Sigmoid colon (tissue), 7 donors: ENCODE results near the gene CHRDL1. TPM values are rescaled to one million over a fixed set of nuclear protein-coding genes. Genes with fewer than 3 reads are reported as not detected.

Experiments used
- DNase-seq: peaks from one replicate; pipeline ENCODE4 v3.0.0-alpha.2; 2019
- H3K27ac ChIP-seq, 4 donors: fragments of 200-600 bp; sonication (generic); one replicate each; pipeline ENCODE4 v1.5.1; 2016 to 2019; ENCODE audit warnings: mild to moderate bottlenecking in 1 of 4
- H3K27me3 ChIP-seq, 3 donors: fragments of 200-600 bp; sonication (generic); one replicate each; pipeline ENCODE4 v1.5.1; 2019; ENCODE audit warnings: mild to moderate bottlenecking in 1 of 3
- H3K36me3 ChIP-seq, 4 donors: fragments of 200-600 bp; sonication (generic); one replicate each; pipeline ENCODE4 v1.5.1; 2016 to 2019
- H3K4me1 ChIP-seq, 4 donors: fragments of 200-600 bp; sonication (generic); one replicate each; pipeline ENCODE4 v1.5.1; 2017 to 2019
- H3K4me3 ChIP-seq, 4 donors: fragments of 200-600 bp; sonication (generic); one replicate each; pipeline ENCODE4 v1.5.1; 2017 to 2019; ENCODE audit warnings: mild to moderate bottlenecking in 2 of 4, moderate library complexity in 1 of 4
- H3K9me3 ChIP-seq, 4 donors: fragments of 200-600 bp in 3 of 4; sonication (generic) in 3 of 4; one replicate each; pipeline versions ENCODE4 v1.5.1 to v1.6.1; 2013 to 2019
- CTCF ChIP-seq, 4 experiments: fragments of 450-650 bp in 3 of 4; fragments of 200-600 bp in 1 of 4; IDR thresholded peaks; one replicate each; pipeline ENCODE4 v1.5.1; 2016 to 2019; ENCODE audit warnings: antibody characterized with exemption in 4 of 4, mild to moderate bottlenecking in 3 of 4, moderate library complexity in 2 of 4
- EP300 ChIP-seq, 4 donors: sonication (generic); formaldehyde crosslinking; IDR thresholded peaks; one replicate each; pipeline ENCODE4 v1.6.1; 2017; ENCODE audit warnings: antibody characterized with exemption in 4 of 4
- POLR2A ChIP-seq, 2 donors: fragments of 450-650 bp; IDR thresholded peaks; one replicate each; pipeline ENCODE4 v1.6.1; 2016; ENCODE audit warnings: antibody characterized with exemption in 2 of 2, mild to moderate bottlenecking in 2 of 2, moderate library complexity in 2 of 2
- POLR2AphosphoS5 ChIP-seq, 4 donors: sonication (generic); formaldehyde crosslinking; IDR thresholded peaks; one replicate each; pipeline ENCODE4 v1.6.1; 2017; ENCODE audit warnings: antibody characterized with exemption in 4 of 4
- WGBS, 2 donors: extraction: QIAGEN DNeasy Blood & Tissue Kit; methylation state at CpG; one replicate each; pipeline ENCODE4 v1.1.7; 2013; 5-methylcytosine and 5-hydroxymethylcytosine counted together
- intact Hi-C: fragments of 100-400 bp; cut with DNase I; formaldehyde crosslinking; loops from one replicate; pipeline ENCODE4 v1.15.1; 2023
- polyA plus RNA-seq, 3 donors: library from polyadenylated mRNA; stranded (reverse); fragments of 200-250 nt; gene quantifications; one replicate each; pipeline ENCODE4 v1.2.3, GENCODE V29; 2013
- total RNA-seq, 4 donors: library from RNA; depleted of rRNA; stranded (reverse); fragments of >200 nt; gene quantifications; one replicate each; pipeline ENCODE4 v1.1.0, GENCODE V29; 2016
- donor health status: healthy with polysubstance abuse.
- donor health status: Bipolar disorder and iron deficiency.
- donor health status: healthy.

CHRDL1 gene
- total and polyA plus RNA-seq, 7 donors: 3.9 to 365 (median 113) TPM

DNA sequence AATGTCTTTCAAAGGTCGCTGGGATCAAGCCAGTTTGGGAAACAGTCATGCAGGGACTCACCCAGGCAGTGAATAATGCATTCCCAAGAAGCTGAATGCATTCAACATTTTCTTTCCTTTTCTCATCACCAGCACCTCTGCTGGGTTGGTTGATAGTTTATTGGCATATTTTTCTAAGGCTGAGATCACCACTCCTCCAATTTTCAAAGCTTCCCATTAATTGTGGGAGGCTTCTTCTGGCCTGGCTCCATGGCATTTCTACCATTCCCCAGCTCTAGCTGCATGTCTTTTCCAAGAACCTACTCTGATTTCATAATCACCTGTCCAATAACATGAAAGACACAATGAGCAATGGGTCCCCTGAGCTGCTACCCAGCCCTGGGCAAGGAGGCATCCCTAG is 35.8 kb downstream of the CHRDL1 start:
- no peaks in the 10 kb centered on the region for H3K9me3 ChIP-seq
- H3K27me3 ChIP-seq: no peaks in the 10 kb centered on the region
- WGBS, 2 donors: 48 to 83% methylated on average over 1 of the region's 1 CpG
- TF ChIP-seq POLR2A (IDR thresholded peaks at IDR 0.05): no peak
- TF ChIP-seq POLR2AphosphoS5 (IDR thresholded peaks at IDR 0.05): no peak
- TF ChIP-seq EP300 (IDR thresholded peaks at IDR 0.05): no peak
- no peak for TF ChIP-seq CTCF (IDR thresholded peaks at IDR 0.05)
- intact Hi-C loops: no loop called here
- no peaks in the 10 kb centered on the region for H3K4me1 ChIP-seq
- DNase-seq: no peak
- H3K4me3 ChIP-seq: no peak overlapping the region
- no peaks in the 10 kb centered on the region for H3K36me3 ChIP-seq
- H3K27ac ChIP-seq: peak overlapping the region in 1 of 4 donors; percentile 53

- no peaks in the 10 kb centered on the region for H3K4me1 ChIP-seq
- intact Hi-C loops: no loop called here
- no peaks in the 10 kb centered on the region for H3K27me3 ChIP-seq
- no peaks in the 10 kb centered on the region for H3K36me3 ChIP-seq
- 36 to 66% methylated on average over 7 of the region's 7 CpGs for WGBS, 2 donors
- peak overlapping the region in 1 of 4 donors; percentile 53 for H3K27ac ChIP-seq
- TF ChIP-seq POLR2A (IDR thresholded peaks at IDR 0.05) (no peak), CTCF (IDR thresholded peaks at IDR 0.05) (no peak), EP300 (IDR thresholded peaks at IDR 0.05) (no peak), POLR2AphosphoS5 (IDR thresholded peaks at IDR 0.05) (no peak)
- H3K9me3 ChIP-seq: no peaks in the 10 kb centered on the region
- no peak for DNase-seq
- no peak overlapping the region for H3K4me3 ChIP-seq
These were observed 36.7 kb downstream of the CHRDL1 start for GRCh38 chrX:110758781-110759422.

GRCh38 chrX:110755611-110756010 is 40.0 kb downstream of the CHRDL1 start:
- Histone ChIP-seq H3K4me3 (no peak overlapping the region), H3K4me1 (no peaks in the 10 kb centered on the region), H3K9me3 (no peaks in the 10 kb centered on the region), H3K27ac (no peak overlapping the region), H3K27me3 (no peaks in the 10 kb centered on the region), H3K36me3 (no peaks in the 10 kb centered on the region)
- intact Hi-C loops: no loop called here
- 74 to 86% methylated on average over 3 of the region's 3 CpGs for WGBS, 2 donors
- DNase-seq: no peak
- TF ChIP-seq POLR2AphosphoS5 (IDR thresholded peaks at IDR 0.05): no peak
- no peak for TF ChIP-seq CTCF (IDR thresholded peaks at IDR 0.05)
- TF ChIP-seq POLR2A (IDR thresholded peaks at IDR 0.05): no peak
- no peak for TF ChIP-seq EP300 (IDR thresholded peaks at IDR 0.05)

- no peaks in the 10 kb centered on the region for H3K9me3 ChIP-seq
- 52 to 76% methylated on average over 3 of the region's 3 CpGs for WGBS, 2 donors
- TF ChIP-seq EP300 (IDR thresholded peaks at IDR 0.05) (no peak), CTCF (IDR thresholded peaks at IDR 0.05) (no peak), POLR2AphosphoS5 (IDR thresholded peaks at IDR 0.05) (no peak), POLR2A (IDR thresholded peaks at IDR 0.05) (no peak)
- DNase-seq: no peak
- no peaks in the 10 kb centered on the region for H3K4me1 ChIP-seq
- H3K4me3 ChIP-seq: no peak overlapping the region
- no peak overlapping the region for H3K27ac ChIP-seq
- intact Hi-C loops: no loop called here
- no peaks in the 10 kb centered on the region for H3K36me3 ChIP-seq
- no peaks in the 10 kb centered on the region for H3K27me3 ChIP-seq
These were observed 40.6 kb downstream of the CHRDL1 start for GRCh38 chrX:110755061-110755460.
